Left hindlimb (tissue), 1 donor: ENCODE data around the gene RPL7A.
"Not testable (repeated sequence)": the region's sequence is repeated elsewhere in the genome, so short reads cannot be mapped to it uniquely, and the experiment has no call there.

Experiments
- DNase-seq: peaks from one replicate; pipeline ENCODE4 v3.0.0-alpha.2; 2018

RPL7A gene

DNA sequence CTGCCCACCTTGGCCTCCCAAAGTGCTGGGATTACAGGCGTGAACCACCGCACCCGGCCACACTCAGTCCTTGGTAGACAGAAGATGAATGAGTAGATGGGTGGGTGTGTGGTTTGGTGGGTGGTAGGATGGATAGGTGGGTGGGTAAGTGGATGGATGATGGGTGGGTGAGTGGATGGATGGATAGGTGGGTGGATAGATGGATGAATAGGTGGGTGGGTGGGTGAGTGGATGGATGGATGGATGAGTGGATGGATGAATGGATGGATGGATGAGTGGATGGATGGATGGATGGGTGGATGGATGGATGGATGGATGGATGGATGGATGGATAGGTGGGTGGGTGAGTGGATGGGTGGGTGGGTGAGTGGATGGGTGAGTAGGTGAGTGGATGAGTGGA lies 44.3 kb downstream of the RPL7A start:
- DNase-seq: not testable (repeated sequence)

DNA sequence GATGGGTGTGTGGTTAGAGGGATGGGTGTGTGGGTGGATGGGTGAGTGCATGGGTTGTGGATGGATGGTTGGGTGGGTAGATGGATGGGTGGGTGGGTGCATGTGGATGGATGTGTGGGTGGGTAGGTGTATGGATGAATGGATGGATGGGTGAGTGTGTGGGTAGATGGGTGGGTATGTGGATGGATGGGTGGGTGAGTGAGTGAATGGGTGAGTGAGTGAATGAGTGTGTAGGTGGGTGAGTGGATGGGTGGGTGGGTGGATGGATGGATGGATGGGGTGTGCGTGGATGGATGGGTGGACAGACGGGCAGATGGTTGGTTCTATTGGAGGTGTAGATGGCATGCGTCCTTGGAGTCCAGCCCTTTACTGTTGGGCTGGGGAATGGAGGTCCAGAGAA lies 45.4 kb downstream of the RPL7A start:
- no peak for DNase-seq

DNA sequence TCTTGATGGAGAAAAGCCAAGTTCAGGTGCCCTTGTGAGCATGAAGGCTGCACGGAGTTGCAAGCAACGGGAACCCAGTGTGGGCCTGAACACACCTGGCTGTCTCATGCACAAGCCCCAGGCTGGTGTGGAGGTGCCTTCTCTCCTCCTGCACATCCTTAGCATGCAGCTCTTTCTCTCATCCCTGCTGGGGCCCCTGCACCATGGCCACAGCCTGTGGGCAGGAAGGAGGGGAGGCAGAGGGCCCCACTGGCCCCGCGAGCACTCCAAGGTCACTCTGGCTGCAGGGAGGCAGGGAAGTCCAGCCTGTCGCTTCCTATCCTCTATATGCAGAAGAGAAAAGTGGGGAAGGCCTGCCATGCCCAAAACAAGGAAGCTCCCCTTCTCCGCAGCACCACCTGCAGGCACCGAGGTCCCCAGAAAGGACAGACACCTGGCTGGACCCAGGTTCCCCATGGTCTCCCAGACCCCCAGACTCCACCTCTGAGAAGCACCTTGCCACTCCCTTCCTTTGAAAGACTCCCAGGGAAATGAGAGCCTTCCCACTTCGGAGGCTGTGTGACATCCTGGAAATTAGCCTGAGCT lies 46.8 kb downstream of the RPL7A start:
- DNase-seq: no peak

DNA sequence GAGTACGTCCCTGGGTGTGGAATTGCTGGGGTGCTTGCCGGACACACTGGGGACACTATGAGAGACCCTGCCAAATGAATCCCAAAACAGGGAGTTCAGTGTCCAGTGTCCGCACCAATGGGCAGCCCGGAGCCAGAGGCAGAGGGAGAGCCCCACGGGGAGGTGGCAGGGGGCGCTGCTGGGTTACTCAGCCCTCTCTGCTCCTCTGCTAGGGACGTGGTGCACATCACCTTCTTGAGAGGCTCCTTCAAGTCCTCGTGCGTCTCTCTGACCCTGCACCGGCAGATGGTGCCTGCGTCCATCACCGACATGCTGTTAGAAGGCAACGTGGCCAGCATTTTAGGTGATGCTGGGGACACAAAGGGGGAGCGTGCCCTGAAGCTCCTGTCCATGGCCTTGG lies 48.9 kb downstream of the RPL7A start:
- no peak for DNase-seq

DNA sequence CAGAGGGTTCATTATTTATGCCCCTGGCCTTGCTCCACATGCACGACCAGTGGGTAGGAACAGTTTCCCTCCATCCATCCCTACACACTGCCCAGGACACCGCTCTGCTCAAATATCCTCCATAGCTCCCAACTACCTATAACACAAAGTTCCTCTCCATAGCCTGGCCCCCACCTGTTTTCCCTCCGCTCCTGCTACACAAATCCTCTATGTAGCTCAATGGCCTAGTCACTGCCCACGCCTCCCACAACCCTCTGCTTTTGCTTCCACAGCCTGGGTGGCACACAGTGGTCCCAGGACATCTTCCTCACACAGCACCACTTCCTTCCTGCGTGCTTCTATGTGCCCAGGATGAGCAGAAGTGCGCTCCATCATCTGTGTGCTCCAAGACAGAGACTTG lies 49.4 kb downstream of the RPL7A start:
- DNase-seq: no peak

DNA sequence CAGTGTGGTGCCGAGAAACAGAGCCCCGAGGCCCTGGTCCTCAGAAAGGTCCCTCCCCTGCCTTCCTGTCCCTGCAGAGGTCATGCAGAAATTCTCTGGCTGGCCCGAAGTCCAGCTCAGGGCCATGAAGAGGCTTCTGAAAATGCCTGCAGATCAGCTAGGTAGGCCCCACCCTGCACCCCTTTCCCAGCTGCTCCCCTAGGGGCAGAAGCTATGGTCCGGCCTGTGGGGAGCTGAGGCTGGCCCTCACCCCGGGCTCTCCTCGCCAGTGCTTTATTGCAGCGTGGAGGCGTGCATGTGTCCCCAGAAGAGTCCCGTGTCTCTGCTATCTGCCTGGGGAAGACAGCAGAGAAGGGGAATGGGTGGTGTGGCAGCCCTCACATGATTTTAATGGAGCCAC lies 49.9 kb downstream of the RPL7A start:
- no peak for DNase-seq

DNA sequence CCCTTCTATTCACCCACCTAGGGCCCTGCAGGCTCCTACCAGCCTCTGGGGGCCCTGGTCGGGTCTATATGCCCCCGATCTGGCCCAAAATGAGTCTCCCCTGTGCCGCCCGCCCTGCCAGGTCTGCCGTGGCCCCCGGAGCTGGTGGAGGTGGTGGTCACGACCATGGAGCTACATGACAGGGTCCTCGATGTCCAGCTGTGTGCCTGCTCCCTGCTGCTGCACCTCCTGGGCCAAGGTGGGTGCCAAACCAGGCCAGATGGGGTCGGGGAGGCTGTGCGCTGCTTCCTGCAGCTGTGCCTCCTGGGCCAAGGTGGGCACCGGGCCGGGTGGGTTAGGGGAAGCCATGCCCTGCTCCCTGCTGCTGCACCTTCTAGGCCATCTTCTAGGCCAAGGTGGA lies 52.3 kb downstream of the RPL7A start:
- no peak for DNase-seq
